HepG2 (cell line): ENCODE measurements around the gene LRRC73. TPM values are rescaled to one million over a fixed set of nuclear protein-coding genes. Genes with fewer than 3 reads are reported as not detected.

Experiments used
- DZIP1 ChIP-seq: sonication (generic); formaldehyde crosslinking; IDR thresholded peaks from 2 replicates; pipeline ENCODE4 v1.5.0; 2020; ENCODE audit warnings: mild to moderate bottlenecking, missing genetic modification reagents
- FOSL2 ChIP-seq: sonication (generic); formaldehyde crosslinking; IDR thresholded peaks from 2 replicates; pipeline ENCODE4 v1.4.0; 2020; ENCODE audit warnings: missing genetic modification reagents
- MTA1 ChIP-seq: sonication (generic); formaldehyde crosslinking; IDR thresholded peaks from 2 replicates; pipeline ENCODE4 v1.4.0; 2020; ENCODE audit warnings: missing genetic modification reagents, mild to moderate bottlenecking, borderline replicate concordance
- RBAK ChIP-seq: sonication (generic); formaldehyde crosslinking; IDR thresholded peaks from 2 replicates; pipeline ENCODE4 v1.5.1; 2020; ENCODE audit warnings: mild to moderate bottlenecking, missing genetic modification reagents
- TAF1 ChIP-seq: sonication (generic); formaldehyde crosslinking; IDR thresholded peaks from 2 replicates; pipeline ENCODE4 v1.4.0; 2020; ENCODE audit warnings: missing genetic modification reagents
- YY1 ChIP-seq: IDR thresholded peaks from 2 replicates; pipeline ENCODE4 v1.6.1; 2011; ENCODE audit warnings: low read length, low read depth, moderate library complexity, mild to moderate bottlenecking; ENCODE audit not compliant: insufficient read depth, insufficient replicate concordance
- ZBTB7A ChIP-seq: sonication (generic); formaldehyde crosslinking; IDR thresholded peaks from 2 replicates; pipeline ENCODE4 v1.8.0; 2022; ENCODE audit warnings: mild to moderate bottlenecking, missing genetic modification reagents
- ZMYM3 ChIP-seq: sonication (generic); formaldehyde crosslinking; IDR thresholded peaks from 2 replicates; pipeline ENCODE4 v1.5.1; 2020; ENCODE audit warnings: mild to moderate bottlenecking, missing genetic modification reagents
- ZNF296 ChIP-seq: sonication (generic); formaldehyde crosslinking; conservative IDR thresholded peaks from 2 replicates; pipeline ENCODE4 v1.5.0; 2020; ENCODE audit warnings: mild to moderate bottlenecking, missing genetic modification reagents
- ZNF709 ChIP-seq: sonication (generic); formaldehyde crosslinking; IDR thresholded peaks from 2 replicates; pipeline ENCODE4 v1.5.0; 2020; ENCODE audit warnings: mild to moderate bottlenecking, missing genetic modification reagents
- ZNF766 ChIP-seq: sonication (generic); formaldehyde crosslinking; IDR thresholded peaks from 2 replicates; pipeline ENCODE4 v1.5.0; 2020; ENCODE audit warnings: missing genetic modification reagents, borderline replicate concordance
- polyA plus RNA-seq, 8 experiments: library from polyadenylated mRNA; depleted of rRNA in 3 of 8; stranded (reverse) in 7 of 8; unstranded in 1 of 8; fragments of >200 nt; fragmentation: Illumina TruSeq in 4 of 8; extraction: Trizol in 4 of 8; gene quantifications; 2 replicates each; pipeline versions ENCODE4 v1.2.1 to v1.2.3, GENCODE V29; 2011 to 2016; ENCODE audit warnings: low read depth in 4 of 8, missing spikeins in 1 of 8, mixed read lengths in 1 of 8; ENCODE audit not compliant: insufficient read depth in 1 of 8
- total RNA-seq, 5 experiments: library from RNA; depleted of rRNA; stranded (reverse); fragments of >200 nt; fragmentation: Illumina TruSeq; extraction: Trizol; gene quantifications; 2 replicates each; pipeline ENCODE4 v1.2.3, GENCODE V29; 2016; ENCODE audit warnings: low read depth in 1 of 5
- TF ChIP-seq, protein P1 (sequence below), 2 experiments: sonication (generic) in 1 of 2; formaldehyde crosslinking in 1 of 2; IDR thresholded peaks; 2 replicates each; pipeline versions ENCODE4 v1.6.1 to v1.9.0; 2014 to 2022; ENCODE audit warnings: antibody characterized with exemption in 1 of 2, borderline replicate concordance in 1 of 2, inconsistent platforms in 1 of 2, low read depth in 1 of 2, missing genetic modification reagents in 1 of 2
- TF ChIP-seq, protein P2 (sequence below): sonication (generic); formaldehyde crosslinking; IDR thresholded peaks from 2 replicates; pipeline ENCODE4 v1.4.0; 2020; ENCODE audit warnings: missing genetic modification reagents, low read depth, mild to moderate bottlenecking, borderline replicate concordance
- TF ChIP-seq, protein P3 (sequence below): sonication (generic); formaldehyde crosslinking; IDR thresholded peaks from 2 replicates; pipeline ENCODE4 v1.4.0; 2020; ENCODE audit warnings: missing genetic modification reagents, borderline replicate concordance

LRRC73 gene
- total and polyA plus RNA-seq, 2 of the 13 experiments (the other 11 are each of a cell fraction or from before 2014, with no cell fraction given) = 0.11 to 0.12 TPM

- TF ChIP-seq, protein P1, sequence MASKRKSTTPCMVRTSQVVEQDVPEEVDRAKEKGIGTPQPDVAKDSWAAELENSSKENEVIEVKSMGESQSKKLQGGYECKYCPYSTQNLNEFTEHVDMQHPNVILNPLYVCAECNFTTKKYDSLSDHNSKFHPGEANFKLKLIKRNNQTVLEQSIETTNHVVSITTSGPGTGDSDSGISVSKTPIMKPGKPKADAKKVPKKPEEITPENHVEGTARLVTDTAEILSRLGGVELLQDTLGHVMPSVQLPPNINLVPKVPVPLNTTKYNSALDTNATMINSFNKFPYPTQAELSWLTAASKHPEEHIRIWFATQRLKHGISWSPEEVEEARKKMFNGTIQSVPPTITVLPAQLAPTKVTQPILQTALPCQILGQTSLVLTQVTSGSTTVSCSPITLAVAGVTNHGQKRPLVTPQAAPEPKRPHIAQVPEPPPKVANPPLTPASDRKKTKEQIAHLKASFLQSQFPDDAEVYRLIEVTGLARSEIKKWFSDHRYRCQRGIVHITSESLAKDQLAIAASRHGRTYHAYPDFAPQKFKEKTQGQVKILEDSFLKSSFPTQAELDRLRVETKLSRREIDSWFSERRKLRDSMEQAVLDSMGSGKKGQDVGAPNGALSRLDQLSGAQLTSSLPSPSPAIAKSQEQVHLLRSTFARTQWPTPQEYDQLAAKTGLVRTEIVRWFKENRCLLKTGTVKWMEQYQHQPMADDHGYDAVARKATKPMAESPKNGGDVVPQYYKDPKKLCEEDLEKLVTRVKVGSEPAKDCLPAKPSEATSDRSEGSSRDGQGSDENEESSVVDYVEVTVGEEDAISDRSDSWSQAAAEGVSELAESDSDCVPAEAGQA (IDR thresholded peaks at IDR 0.05; ENCODE audit: low read depth) = peak; percentile 72; the same call in 1 of the 2 replicates
- TF ChIP-seq, protein P1 (CRISPR knock-in tag; IDR thresholded peaks at IDR 0.05; ENCODE audit: borderline replicate concordance) = no peak
- no peak for TF ChIP-seq YY1
- TF ChIP-seq ZNF296 (CRISPR knock-in tag) = no peak
- 0 out of 2 replicates have a peak, but pooled peaks have one; percentile 34 for TF ChIP-seq DZIP1 (CRISPR knock-in tag)
- no peak for TF ChIP-seq ZBTB7A (CRISPR knock-in tag)
- TF ChIP-seq RBAK = no peak
- 0 out of 2 replicates have a peak, but pooled peaks have one; percentile 16 for TF ChIP-seq ZNF709 (CRISPR knock-in tag)
- TF ChIP-seq MTA1 (CRISPR knock-in tag) = 0 out of 2 replicates have a peak, but pooled peaks have one; percentile 1
- no peak for TF ChIP-seq TAF1 (CRISPR knock-in tag)
- TF ChIP-seq, protein P2, sequence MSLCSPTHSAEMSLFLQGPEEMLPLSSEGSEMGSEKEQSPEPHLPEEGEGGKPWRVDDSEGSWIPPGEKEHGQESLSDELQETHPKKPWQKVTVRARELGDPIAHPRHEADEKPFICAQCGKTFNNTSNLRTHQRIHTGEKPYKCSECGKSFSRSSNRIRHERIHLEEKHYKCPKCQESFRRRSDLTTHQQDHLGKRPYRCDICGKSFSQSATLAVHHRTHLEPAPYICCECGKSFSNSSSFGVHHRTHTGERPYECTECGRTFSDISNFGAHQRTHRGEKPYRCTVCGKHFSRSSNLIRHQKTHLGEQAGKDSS (CRISPR knock-in tag) = 0 out of 2 replicates have a peak, but pooled peaks have one; percentile 41
- no peak for TF ChIP-seq ZNF766 (CRISPR knock-in tag)
- no peak for TF ChIP-seq ZMYM3
- TF ChIP-seq, protein P3, sequence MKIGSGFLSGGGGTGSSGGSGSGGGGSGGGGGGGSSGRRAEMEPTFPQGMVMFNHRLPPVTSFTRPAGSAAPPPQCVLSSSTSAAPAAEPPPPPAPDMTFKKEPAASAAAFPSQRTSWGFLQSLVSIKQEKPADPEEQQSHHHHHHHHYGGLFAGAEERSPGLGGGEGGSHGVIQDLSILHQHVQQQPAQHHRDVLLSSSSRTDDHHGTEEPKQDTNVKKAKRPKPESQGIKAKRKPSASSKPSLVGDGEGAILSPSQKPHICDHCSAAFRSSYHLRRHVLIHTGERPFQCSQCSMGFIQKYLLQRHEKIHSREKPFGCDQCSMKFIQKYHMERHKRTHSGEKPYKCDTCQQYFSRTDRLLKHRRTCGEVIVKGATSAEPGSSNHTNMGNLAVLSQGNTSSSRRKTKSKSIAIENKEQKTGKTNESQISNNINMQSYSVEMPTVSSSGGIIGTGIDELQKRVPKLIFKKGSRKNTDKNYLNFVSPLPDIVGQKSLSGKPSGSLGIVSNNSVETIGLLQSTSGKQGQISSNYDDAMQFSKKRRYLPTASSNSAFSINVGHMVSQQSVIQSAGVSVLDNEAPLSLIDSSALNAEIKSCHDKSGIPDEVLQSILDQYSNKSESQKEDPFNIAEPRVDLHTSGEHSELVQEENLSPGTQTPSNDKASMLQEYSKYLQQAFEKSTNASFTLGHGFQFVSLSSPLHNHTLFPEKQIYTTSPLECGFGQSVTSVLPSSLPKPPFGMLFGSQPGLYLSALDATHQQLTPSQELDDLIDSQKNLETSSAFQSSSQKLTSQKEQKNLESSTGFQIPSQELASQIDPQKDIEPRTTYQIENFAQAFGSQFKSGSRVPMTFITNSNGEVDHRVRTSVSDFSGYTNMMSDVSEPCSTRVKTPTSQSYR = peak; percentile 10; the same call in 1 of the 2 replicates
- TF ChIP-seq FOSL2 (CRISPR knock-in tag) = no peak
Observed at GRCh38 chr6:43510827-43511163, 649 bp upstream of the LRRC73 start (continued).
